DMS153 treated with DMSO at 0.1 percent for 48 hours (cell line): ENCODE data around the gene ARID4B.
"Not testable (repeated sequence)": the region's sequence is repeated elsewhere in the genome, so short reads cannot be mapped to it uniquely, and the experiment has no call there.

Experiments used
- DNase-seq: peaks from one replicate; lab custom pipeline; 2025; ENCODE audit not compliant: unreplicated experiment; lab: John Stamatoyannopoulos, UW

ARID4B gene

GRCh38 chr1:235229868-235230267 lies 98.1 kb downstream of the ARID4B start:
- no peak for DNase-seq

- DNase-seq = no peak
Observed at GRCh38 chr1:235227414-235227813, 100.6 kb downstream of the ARID4B start.

GRCh38 chr1:235226933-235227332 lies 101.0 kb downstream of the ARID4B start:
- DNase-seq = no peak

- DNase-seq = no peak
Observed at GRCh38 chr1:235225299-235225698, 102.7 kb downstream of the ARID4B start.

GRCh38 chr1:235221653-235222375 lies 106.2 kb downstream of the ARID4B start:
- DNase-seq = no peak

GRCh38 chr1:235215453-235215852 lies 112.5 kb downstream of the ARID4B start:
- no peak for DNase-seq

- DNase-seq = not testable (repeated sequence)
Observed at GRCh38 chr1:235214962-235215361, 113.0 kb downstream of the ARID4B start.

- DNase-seq = no peak
Observed at GRCh38 chr1:235213752-235214151, 114.2 kb downstream of the ARID4B start.

GRCh38 chr1:235211517-235211916 lies 116.5 kb downstream of the ARID4B start:
- DNase-seq = no peak

- DNase-seq = no peak
Observed at GRCh38 chr1:235207209-235207565, 120.8 kb downstream of the ARID4B start.

GRCh38 chr1:235206533-235207208 lies 121.3 kb downstream of the ARID4B start:
- no peak for DNase-seq

GRCh38 chr1:235205687-235206086 lies 122.3 kb downstream of the ARID4B start:
- no peak for DNase-seq

GRCh38 chr1:235203428-235203827 lies 124.6 kb downstream of the ARID4B start:
- no peak for DNase-seq

GRCh38 chr1:235202447-235202846 lies 125.5 kb downstream of the ARID4B start:
- DNase-seq = not testable (repeated sequence)

- DNase-seq = no peak
Observed at GRCh38 chr1:235199441-235199840, 128.5 kb downstream of the ARID4B start.

- no peak for DNase-seq
Observed at GRCh38 chr1:235190431-235190830, 137.5 kb downstream of the ARID4B start.

GRCh38 chr1:235187316-235187715 lies 140.7 kb downstream of the ARID4B start:
- no peak for DNase-seq

- DNase-seq = no peak
Observed at GRCh38 chr1:235181561-235182245, 146.3 kb downstream of the ARID4B start.

- no peak for DNase-seq
Observed at GRCh38 chr1:235180916-235181460, 147.0 kb downstream of the ARID4B start.

GRCh38 chr1:235176486-235176885 lies 151.5 kb downstream of the ARID4B start:
- DNase-seq = no peak

- DNase-seq = no peak
Observed at GRCh38 chr1:235169986-235170385, 158.0 kb downstream of the ARID4B start.

- DNase-seq = no peak
Observed at GRCh38 chr1:235168375-235168774, 159.6 kb downstream of the ARID4B start.
